Measurements from ENCODE around the gene CTSL.
"Not testable (repeated sequence)": the region's sequence is repeated elsewhere in the genome, so short reads cannot be mapped to it uniquely, and the experiment has no call there.

Gene CTSL

GRCh38 chr9:87749335-87750035 lies 23.6 kb downstream of the CTSL start:
- H3K27me3 Mint-ChIP-seq = peaks cover 17% of the 10 kb centered on the region
- ATAC-seq (no peak), DNase-seq (no peak)
- no peak overlapping the region for H3K4me3 Mint-ChIP-seq
- H3K9me3 Mint-ChIP-seq = peaks cover 5% of the 10 kb centered on the region
- no peaks in the 10 kb centered on the region for H3K4me1 Mint-ChIP-seq
- no peak overlapping the region for H3K27ac Mint-ChIP-seq
- no peaks in the 10 kb centered on the region for H3K36me3 Mint-ChIP-seq (ENCODE audit: low read depth)

GRCh38 chr9:87750726-87751125 lies 24.8 kb downstream of the CTSL start:
- no peaks in the 10 kb centered on the region for H3K36me3 Mint-ChIP-seq (ENCODE audit: low read depth)
- H3K4me3 Mint-ChIP-seq = no peak overlapping the region
- peaks cover 17% of the 10 kb centered on the region for H3K27me3 Mint-ChIP-seq
- DNase-seq (no peak), ATAC-seq (no peak)
- H3K4me1 Mint-ChIP-seq = no peaks in the 10 kb centered on the region
- no peak overlapping the region for H3K27ac Mint-ChIP-seq
- H3K9me3 Mint-ChIP-seq = peaks cover 5% of the 10 kb centered on the region

GRCh38 chr9:87751423-87751822 lies 25.5 kb downstream of the CTSL start:
- Mint-ChIP-seq H3K27ac (no peak overlapping the region), H3K4me3 (no peak overlapping the region), H3K27me3 (peaks cover 17% of the 10 kb centered on the region), H3K4me1 (no peaks in the 10 kb centered on the region), H3K9me3 (peaks cover 5% of the 10 kb centered on the region), H3K36me3 (ENCODE audit: low read depth) (no peaks in the 10 kb centered on the region)
- ATAC-seq (no peak), DNase-seq (no peak)

- Mint-ChIP-seq H3K27me3 (peaks cover 15% of the 10 kb centered on the region), H3K4me3 (no peak overlapping the region), H3K9me3 (peaks cover 5% of the 10 kb centered on the region), H3K4me1 (no peaks in the 10 kb centered on the region), H3K36me3 (ENCODE audit: low read depth) (no peaks in the 10 kb centered on the region), H3K27ac (no peak overlapping the region)
- ATAC-seq (no peak), DNase-seq (no peak)
Measured at GRCh38 chr9:87751868-87752267, 25.9 kb downstream of the CTSL start.

GRCh38 chr9:87753313-87753712 lies 27.4 kb downstream of the CTSL start:
- H3K27me3 Mint-ChIP-seq = peaks cover 7% of the 10 kb centered on the region
- DNase-seq = no peak

GRCh38 chr9:87758330-87758729 lies 32.4 kb downstream of the CTSL start:
- not testable (repeated sequence) for H3K27me3 Mint-ChIP-seq; ATAC-seq; DNase-seq; H3K27ac Mint-ChIP-seq; H3K4me1 Mint-ChIP-seq; H3K4me3 Mint-ChIP-seq; H3K36me3 Mint-ChIP-seq (ENCODE audit: low read depth)
- peaks cover 11% of the 10 kb centered on the region for H3K9me3 Mint-ChIP-seq

More at GRCh38 chr9:87753313-87753712, 27.4 kb downstream of the CTSL start:
- H3K27ac Mint-ChIP-seq = no peak overlapping the region
- H3K4me3 Mint-ChIP-seq = no peak overlapping the region
- H3K36me3 Mint-ChIP-seq (ENCODE audit: low read depth) = no peaks in the 10 kb centered on the region
- no peaks in the 10 kb centered on the region for H3K4me1 Mint-ChIP-seq
- H3K9me3 Mint-ChIP-seq = peaks cover 5% of the 10 kb centered on the region
- no peak for ATAC-seq

GRCh38 chr9:87759980-87760379 lies 34.1 kb downstream of the CTSL start:
- H3K4me1 Mint-ChIP-seq; H3K4me3 Mint-ChIP-seq; H3K36me3 Mint-ChIP-seq (ENCODE audit: low read depth); ATAC-seq; DNase-seq; H3K27ac Mint-ChIP-seq: not testable (repeated sequence)
- H3K9me3 Mint-ChIP-seq = peaks cover 11% of the 10 kb centered on the region
- peaks cover 13% of the 10 kb centered on the region for H3K27me3 Mint-ChIP-seq

GRCh38 chr9:87760529-87760928 lies 34.6 kb downstream of the CTSL start:
- H3K27me3 Mint-ChIP-seq = peaks cover 13% of the 10 kb centered on the region
- H3K27ac Mint-ChIP-seq = no peak overlapping the region
- no peaks in the 10 kb centered on the region for H3K4me1 Mint-ChIP-seq
- no peak for DNase-seq
- H3K36me3 Mint-ChIP-seq (ENCODE audit: low read depth) = no peaks in the 10 kb centered on the region
- H3K4me3 Mint-ChIP-seq = no peak overlapping the region
- H3K9me3 Mint-ChIP-seq = peaks cover 11% of the 10 kb centered on the region
- ATAC-seq = no peak

- Mint-ChIP-seq H3K4me1 (no peaks in the 10 kb centered on the region), H3K27ac (no peak overlapping the region), H3K36me3 (ENCODE audit: low read depth) (no peaks in the 10 kb centered on the region), H3K27me3 (peaks cover 13% of the 10 kb centered on the region), H3K9me3 (peaks cover 11% of the 10 kb centered on the region), H3K4me3 (no peak overlapping the region)
- ATAC-seq (no peak), DNase-seq (no peak)
Measured at GRCh38 chr9:87763286-87763685, 37.4 kb downstream of the CTSL start.

- H3K4me1 Mint-ChIP-seq = no peaks in the 10 kb centered on the region
- no peak overlapping the region for H3K4me3 Mint-ChIP-seq
- peaks cover 21% of the 10 kb centered on the region for H3K27me3 Mint-ChIP-seq
- H3K36me3 Mint-ChIP-seq (ENCODE audit: low read depth) = no peaks in the 10 kb centered on the region
- ATAC-seq (no peak), DNase-seq (no peak)
- peaks cover 5% of the 10 kb centered on the region for H3K9me3 Mint-ChIP-seq
- H3K27ac Mint-ChIP-seq = no peak overlapping the region
Measured at GRCh38 chr9:87765521-87765920, 39.6 kb downstream of the CTSL start.

GRCh38 chr9:87766697-87767096 lies 40.8 kb downstream of the CTSL start:
- H3K4me3 Mint-ChIP-seq = no peak overlapping the region
- H3K9me3 Mint-ChIP-seq = no peaks in the 10 kb centered on the region
- no peak overlapping the region for H3K27ac Mint-ChIP-seq
- no peaks in the 10 kb centered on the region for H3K4me1 Mint-ChIP-seq
- H3K36me3 Mint-ChIP-seq (ENCODE audit: low read depth) = no peaks in the 10 kb centered on the region
- ATAC-seq (no peak), DNase-seq (no peak)
- H3K27me3 Mint-ChIP-seq = peaks cover 14% of the 10 kb centered on the region

GRCh38 chr9:87770616-87771315 lies 44.8 kb downstream of the CTSL start:
- Mint-ChIP-seq H3K4me1 (no peaks in the 10 kb centered on the region), H3K36me3 (ENCODE audit: low read depth) (no peaks in the 10 kb centered on the region), H3K27me3 (peaks cover 12% of the 10 kb centered on the region), H3K9me3 (no peaks in the 10 kb centered on the region), H3K4me3 (no peak overlapping the region), H3K27ac (no peak overlapping the region)
- DNase-seq (no peak), ATAC-seq (no peak)

GRCh38 chr9:87771316-87772006 lies 45.5 kb downstream of the CTSL start:
- H3K4me1 Mint-ChIP-seq = no peaks in the 10 kb centered on the region
- no peak overlapping the region for H3K27ac Mint-ChIP-seq
- H3K4me3 Mint-ChIP-seq = no peak overlapping the region
- DNase-seq (no peak), ATAC-seq (no peak)
- H3K27me3 Mint-ChIP-seq = peaks cover 14% of the 10 kb centered on the region
- no peaks in the 10 kb centered on the region for H3K36me3 Mint-ChIP-seq (ENCODE audit: low read depth)
- H3K9me3 Mint-ChIP-seq = no peaks in the 10 kb centered on the region

GRCh38 chr9:87776481-87777379 lies 50.8 kb downstream of the CTSL start:
- no peaks in the 10 kb centered on the region for H3K36me3 Mint-ChIP-seq (ENCODE audit: low read depth)
- ATAC-seq = no peak
- DNase-seq = no peak
- peaks cover 6% of the 10 kb centered on the region for H3K27me3 Mint-ChIP-seq
- no peaks in the 10 kb centered on the region for H3K4me1 Mint-ChIP-seq
- no peaks in the 10 kb centered on the region for H3K9me3 Mint-ChIP-seq
- H3K27ac Mint-ChIP-seq = no peak overlapping the region
- no peak overlapping the region for H3K4me3 Mint-ChIP-seq

Measured in activated naive CD8-positive, alpha-beta T cell treated with anti-CD3 and anti-CD28 coated beads, Interleukin-2, amount 50 U/mL, for 24 hours (primary cell).